Neutrophil (primary cell): ENCODE data around the gene RAB3B.

Experiments used
- H3K27ac ChIP-seq: fragments of 200-600 bp; sonication (generic); 2 replicates; pipeline ENCODE4 v1.5.1; 2016; ENCODE audit warnings: mild to moderate bottlenecking, moderate library complexity
- H3K27me3 ChIP-seq: fragments of 200-600 bp; sonication (generic); 2 replicates; pipeline ENCODE4 v1.6.0; 2016; ENCODE audit warnings: mild to moderate bottlenecking
- H3K36me3 ChIP-seq: fragments of 200-600 bp; sonication (generic); 2 replicates; pipeline ENCODE4 v1.5.1; 2017
- H3K4me1 ChIP-seq, 2 experiments: fragments of 200-600 bp in 1 of 2; sonication (generic) in 1 of 2; 1 replicate in 1 of 2; 2 replicates in 1 of 2; pipeline versions ENCODE4 v1.5.1 to v1.6.1; 2013 to 2016; ENCODE audit warnings: low read depth in 1 of 2, low read length in 1 of 2, mild to moderate bottlenecking in 1 of 2, moderate library complexity in 1 of 2; ENCODE audit not compliant: control insufficient read depth in 1 of 2, insufficient read depth in 1 of 2
- H3K4me3 ChIP-seq, 2 experiments: fragments of 200-600 bp in 1 of 2; sonication (generic) in 1 of 2; 1 replicate in 1 of 2; 2 replicates in 1 of 2; pipeline ENCODE4 v1.5.1; 2013 to 2016; ENCODE audit warnings: low read depth in 1 of 2, low read length in 1 of 2, mild to moderate bottlenecking in 1 of 2, moderate library complexity in 1 of 2
- H3K9me3 ChIP-seq: fragments of 200-600 bp; sonication (generic); 2 replicates; pipeline ENCODE4 v1.5.1; 2016
- TF ChIP-seq, protein P1 (sequence below): fragments of 200-600 bp; sonication (generic); IDR thresholded peaks from 2 replicates; pipeline ENCODE4 v1.5.1; 2016; ENCODE audit warnings: antibody characterized with exemption

RAB3B gene

DNA sequence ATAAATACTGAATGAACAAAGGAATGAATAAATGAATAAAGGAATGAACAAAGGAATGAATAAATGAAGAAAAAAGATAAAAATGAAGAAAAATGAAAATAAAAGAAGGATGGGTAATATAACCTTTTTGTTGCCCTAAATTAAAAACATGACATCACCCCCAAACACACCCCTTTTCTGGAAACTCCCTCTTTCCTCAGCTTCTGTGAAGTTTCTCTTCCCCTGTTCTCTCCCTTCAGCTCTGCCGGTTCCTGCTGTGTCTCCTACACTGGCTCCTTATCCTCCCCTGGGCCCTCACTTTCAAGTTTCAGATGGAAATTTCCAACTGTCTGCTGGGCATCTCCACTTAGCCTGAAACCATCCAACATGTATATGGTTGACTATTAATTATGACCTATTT is 37.9 kb downstream of the RAB3B start:
- Histone ChIP-seq H3K27ac (no peak overlapping the region), H3K4me3 (no peak overlapping the region), H3K4me1 (no peaks in the 10 kb centered on the region), H3K9me3 (no peaks in the 10 kb centered on the region), H3K27me3 (peaks cover 36% of the 10 kb centered on the region), H3K36me3 (no peaks in the 10 kb centered on the region)
- TF ChIP-seq, protein P1, sequence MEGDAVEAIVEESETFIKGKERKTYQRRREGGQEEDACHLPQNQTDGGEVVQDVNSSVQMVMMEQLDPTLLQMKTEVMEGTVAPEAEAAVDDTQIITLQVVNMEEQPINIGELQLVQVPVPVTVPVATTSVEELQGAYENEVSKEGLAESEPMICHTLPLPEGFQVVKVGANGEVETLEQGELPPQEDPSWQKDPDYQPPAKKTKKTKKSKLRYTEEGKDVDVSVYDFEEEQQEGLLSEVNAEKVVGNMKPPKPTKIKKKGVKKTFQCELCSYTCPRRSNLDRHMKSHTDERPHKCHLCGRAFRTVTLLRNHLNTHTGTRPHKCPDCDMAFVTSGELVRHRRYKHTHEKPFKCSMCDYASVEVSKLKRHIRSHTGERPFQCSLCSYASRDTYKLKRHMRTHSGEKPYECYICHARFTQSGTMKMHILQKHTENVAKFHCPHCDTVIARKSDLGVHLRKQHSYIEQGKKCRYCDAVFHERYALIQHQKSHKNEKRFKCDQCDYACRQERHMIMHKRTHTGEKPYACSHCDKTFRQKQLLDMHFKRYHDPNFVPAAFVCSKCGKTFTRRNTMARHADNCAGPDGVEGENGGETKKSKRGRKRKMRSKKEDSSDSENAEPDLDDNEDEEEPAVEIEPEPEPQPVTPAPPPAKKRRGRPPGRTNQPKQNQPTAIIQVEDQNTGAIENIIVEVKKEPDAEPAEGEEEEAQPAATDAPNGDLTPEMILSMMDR: no peak

DNA sequence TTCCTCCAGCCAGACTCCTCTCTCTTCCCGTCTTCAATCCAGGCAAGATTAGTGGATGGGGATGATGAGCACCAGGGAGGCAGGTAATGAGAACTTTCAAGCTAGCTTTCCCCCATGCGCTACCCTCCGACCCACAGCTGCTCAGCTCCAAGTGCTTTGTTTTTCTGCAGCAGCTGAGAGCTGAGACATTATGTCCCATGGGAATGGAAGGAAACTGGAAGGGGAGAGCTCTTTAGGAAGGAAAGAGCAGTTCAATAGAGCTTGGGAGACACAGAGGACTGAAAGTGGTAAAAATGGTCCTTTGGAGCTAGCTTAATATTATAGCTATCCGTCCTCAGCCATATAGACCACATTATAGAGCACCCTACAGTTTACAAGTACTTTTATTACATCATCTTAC is 39.8 kb downstream of the RAB3B start:
- H3K36me3 ChIP-seq: no peaks in the 10 kb centered on the region
- peaks cover 24% of the 10 kb centered on the region for H3K27me3 ChIP-seq
- H3K4me3 ChIP-seq: no peak overlapping the region
- TF ChIP-seq, protein P1: no peak
- H3K4me1 ChIP-seq: no peaks in the 10 kb centered on the region
- H3K9me3 ChIP-seq: no peaks in the 10 kb centered on the region
- H3K27ac ChIP-seq: no peak overlapping the region

DNA sequence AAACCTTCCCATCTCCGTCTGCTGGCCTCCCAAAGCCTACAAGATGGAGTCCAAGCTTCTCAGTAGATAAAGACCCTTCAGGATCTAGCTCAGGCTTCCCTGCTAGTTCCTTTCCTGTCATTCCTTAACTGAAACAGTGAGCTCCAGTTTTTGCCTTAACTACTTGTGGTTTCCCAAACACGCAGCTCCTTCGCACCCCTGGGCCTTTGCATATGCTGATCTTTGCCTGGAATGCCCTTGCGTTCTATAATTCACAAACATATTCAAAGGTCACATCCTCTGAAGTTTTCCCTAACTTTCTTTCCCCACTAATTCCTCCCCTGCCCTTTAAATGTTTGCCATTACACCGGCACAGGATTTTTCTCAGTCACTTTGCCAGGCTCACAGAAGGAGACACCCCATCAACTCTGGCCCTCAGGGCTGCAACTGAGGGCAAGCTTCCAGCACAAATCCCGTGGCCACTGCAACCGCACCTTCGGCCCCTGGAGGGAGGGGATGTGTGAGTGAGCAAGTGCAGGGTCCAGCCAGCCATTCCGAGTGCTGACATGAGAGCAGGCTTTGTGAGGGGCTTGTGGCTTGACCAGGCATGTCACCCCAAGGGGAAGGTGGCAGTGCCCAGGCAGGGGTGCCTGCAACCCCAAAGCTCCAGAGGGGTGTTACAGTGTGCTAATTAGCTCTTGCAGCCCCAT is 41.3 kb downstream of the RAB3B start:
- H3K36me3 ChIP-seq: no peaks in the 10 kb centered on the region
- no peak overlapping the region for H3K27ac ChIP-seq
- H3K27me3 ChIP-seq: peaks cover 24% of the 10 kb centered on the region
- TF ChIP-seq, protein P1: no peak
- no peak overlapping the region for H3K4me3 ChIP-seq
- no peaks in the 10 kb centered on the region for H3K4me1 ChIP-seq
- H3K9me3 ChIP-seq: no peaks in the 10 kb centered on the region

DNA sequence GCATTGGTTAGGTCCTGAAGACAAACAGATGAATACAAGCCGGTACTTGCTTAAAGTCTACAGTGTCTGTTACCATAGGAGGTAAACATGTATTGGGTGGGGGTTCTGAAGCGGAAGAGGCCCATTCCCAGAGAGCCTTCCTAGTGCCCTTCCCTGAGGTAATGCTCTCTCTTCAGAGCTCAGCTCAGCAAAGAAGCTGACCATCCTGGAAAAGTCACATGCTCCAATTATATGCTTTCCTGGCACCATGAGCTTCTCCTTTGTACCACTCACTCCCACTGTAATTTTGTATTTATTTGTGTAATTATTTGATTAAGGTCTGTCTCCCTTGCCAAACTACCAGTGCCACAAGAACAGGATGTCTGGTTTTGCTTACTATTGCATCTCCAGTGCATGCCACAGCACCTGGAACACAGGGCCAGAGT is 42.0 kb downstream of the RAB3B start:
- H3K36me3 ChIP-seq: no peaks in the 10 kb centered on the region
- peaks cover 24% of the 10 kb centered on the region for H3K27me3 ChIP-seq
- no peak overlapping the region for H3K27ac ChIP-seq
- TF ChIP-seq, protein P1: no peak
- H3K4me3 ChIP-seq: no peak overlapping the region
- H3K9me3 ChIP-seq: no peaks in the 10 kb centered on the region
- H3K4me1 ChIP-seq: no peaks in the 10 kb centered on the region

DNA sequence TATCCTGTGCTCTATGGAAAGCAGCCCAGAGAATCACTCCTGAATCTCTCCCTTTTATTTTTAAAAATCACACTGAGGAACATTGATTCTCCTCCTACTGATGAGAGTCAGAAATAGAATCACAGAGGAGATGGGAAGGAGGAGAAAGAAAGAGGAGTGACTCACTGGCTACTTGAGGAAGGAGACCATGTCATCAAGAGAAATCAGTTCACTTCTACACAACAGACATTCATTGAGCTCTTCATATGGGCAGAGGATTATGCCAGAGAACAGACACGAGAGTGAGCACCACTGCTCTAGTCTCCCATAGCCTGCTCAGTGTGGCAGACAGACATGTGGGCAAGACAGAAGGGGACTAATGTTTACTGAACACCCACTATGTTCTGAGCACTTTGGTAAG is 44.2 kb downstream of the RAB3B start:
- TF ChIP-seq, protein P1: no peak
- H3K4me3 ChIP-seq: no peak overlapping the region
- H3K27me3 ChIP-seq: peaks cover 8% of the 10 kb centered on the region
- no peaks in the 10 kb centered on the region for H3K4me1 ChIP-seq
- H3K36me3 ChIP-seq: no peaks in the 10 kb centered on the region
- H3K9me3 ChIP-seq: no peaks in the 10 kb centered on the region
- no peak overlapping the region for H3K27ac ChIP-seq
